ENCODE results near the gene PTMS.

GRCh38 chr12:6784296-6784695 is 18.1 kb downstream of the PTMS start:
- TF ChIP-seq, protein P1, sequence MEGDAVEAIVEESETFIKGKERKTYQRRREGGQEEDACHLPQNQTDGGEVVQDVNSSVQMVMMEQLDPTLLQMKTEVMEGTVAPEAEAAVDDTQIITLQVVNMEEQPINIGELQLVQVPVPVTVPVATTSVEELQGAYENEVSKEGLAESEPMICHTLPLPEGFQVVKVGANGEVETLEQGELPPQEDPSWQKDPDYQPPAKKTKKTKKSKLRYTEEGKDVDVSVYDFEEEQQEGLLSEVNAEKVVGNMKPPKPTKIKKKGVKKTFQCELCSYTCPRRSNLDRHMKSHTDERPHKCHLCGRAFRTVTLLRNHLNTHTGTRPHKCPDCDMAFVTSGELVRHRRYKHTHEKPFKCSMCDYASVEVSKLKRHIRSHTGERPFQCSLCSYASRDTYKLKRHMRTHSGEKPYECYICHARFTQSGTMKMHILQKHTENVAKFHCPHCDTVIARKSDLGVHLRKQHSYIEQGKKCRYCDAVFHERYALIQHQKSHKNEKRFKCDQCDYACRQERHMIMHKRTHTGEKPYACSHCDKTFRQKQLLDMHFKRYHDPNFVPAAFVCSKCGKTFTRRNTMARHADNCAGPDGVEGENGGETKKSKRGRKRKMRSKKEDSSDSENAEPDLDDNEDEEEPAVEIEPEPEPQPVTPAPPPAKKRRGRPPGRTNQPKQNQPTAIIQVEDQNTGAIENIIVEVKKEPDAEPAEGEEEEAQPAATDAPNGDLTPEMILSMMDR (conservative IDR thresholded peaks at IDR 0.05; ENCODE audit: low read depth in 2 of 2) = no peak
- TF ChIP-seq EZH2 (IDR thresholded peaks at IDR 0.05; ENCODE audit: low read depth, unreplicated experiment) = no peak
- TF ChIP-seq ZNF114 (CRISPR knock-in tag; IDR thresholded peaks at IDR 0.05) = no peak
- no peak for TF ChIP-seq EZH2phosphoT487 (IDR thresholded peaks at IDR 0.05; ENCODE audit: unreplicated experiment)
- TF ChIP-seq, protein P2, sequence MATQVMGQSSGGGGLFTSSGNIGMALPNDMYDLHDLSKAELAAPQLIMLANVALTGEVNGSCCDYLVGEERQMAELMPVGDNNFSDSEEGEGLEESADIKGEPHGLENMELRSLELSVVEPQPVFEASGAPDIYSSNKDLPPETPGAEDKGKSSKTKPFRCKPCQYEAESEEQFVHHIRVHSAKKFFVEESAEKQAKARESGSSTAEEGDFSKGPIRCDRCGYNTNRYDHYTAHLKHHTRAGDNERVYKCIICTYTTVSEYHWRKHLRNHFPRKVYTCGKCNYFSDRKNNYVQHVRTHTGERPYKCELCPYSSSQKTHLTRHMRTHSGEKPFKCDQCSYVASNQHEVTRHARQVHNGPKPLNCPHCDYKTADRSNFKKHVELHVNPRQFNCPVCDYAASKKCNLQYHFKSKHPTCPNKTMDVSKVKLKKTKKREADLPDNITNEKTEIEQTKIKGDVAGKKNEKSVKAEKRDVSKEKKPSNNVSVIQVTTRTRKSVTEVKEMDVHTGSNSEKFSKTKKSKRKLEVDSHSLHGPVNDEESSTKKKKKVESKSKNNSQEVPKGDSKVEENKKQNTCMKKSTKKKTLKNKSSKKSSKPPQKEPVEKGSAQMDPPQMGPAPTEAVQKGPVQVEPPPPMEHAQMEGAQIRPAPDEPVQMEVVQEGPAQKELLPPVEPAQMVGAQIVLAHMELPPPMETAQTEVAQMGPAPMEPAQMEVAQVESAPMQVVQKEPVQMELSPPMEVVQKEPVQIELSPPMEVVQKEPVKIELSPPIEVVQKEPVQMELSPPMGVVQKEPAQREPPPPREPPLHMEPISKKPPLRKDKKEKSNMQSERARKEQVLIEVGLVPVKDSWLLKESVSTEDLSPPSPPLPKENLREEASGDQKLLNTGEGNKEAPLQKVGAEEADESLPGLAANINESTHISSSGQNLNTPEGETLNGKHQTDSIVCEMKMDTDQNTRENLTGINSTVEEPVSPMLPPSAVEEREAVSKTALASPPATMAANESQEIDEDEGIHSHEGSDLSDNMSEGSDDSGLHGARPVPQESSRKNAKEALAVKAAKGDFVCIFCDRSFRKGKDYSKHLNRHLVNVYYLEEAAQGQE (IDR thresholded peaks at IDR 0.05; ENCODE audit: unreplicated experiment) = no peak
- TF ChIP-seq, protein P3, sequence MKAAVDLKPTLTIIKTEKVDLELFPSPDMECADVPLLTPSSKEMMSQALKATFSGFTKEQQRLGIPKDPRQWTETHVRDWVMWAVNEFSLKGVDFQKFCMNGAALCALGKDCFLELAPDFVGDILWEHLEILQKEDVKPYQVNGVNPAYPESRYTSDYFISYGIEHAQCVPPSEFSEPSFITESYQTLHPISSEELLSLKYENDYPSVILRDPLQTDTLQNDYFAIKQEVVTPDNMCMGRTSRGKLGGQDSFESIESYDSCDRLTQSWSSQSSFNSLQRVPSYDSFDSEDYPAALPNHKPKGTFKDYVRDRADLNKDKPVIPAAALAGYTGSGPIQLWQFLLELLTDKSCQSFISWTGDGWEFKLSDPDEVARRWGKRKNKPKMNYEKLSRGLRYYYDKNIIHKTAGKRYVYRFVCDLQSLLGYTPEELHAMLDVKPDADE (IDR thresholded peaks at IDR 0.05) = no peak

Measured in GM23338 (cell line).